Measurements from ENCODE around the gene NRXN3.
"Not testable (repeated sequence)": the region's sequence is repeated elsewhere in the genome, so short reads cannot be mapped to it uniquely, and the experiment has no call there.

Gene NRXN3

GRCh38 chr14:79016828-79017505, 846.8 kb downstream of the NRXN3 start:
- no peak for TF ChIP-seq CTCF (IDR thresholded peaks at IDR 0.05; ENCODE audit: insufficient read depth, low read depth, low read length, missing control alignments)
- no peak overlapping the region for H3K4me3 ChIP-seq (ENCODE audit: low read depth, low read length)
- DNase-seq (ENCODE audit: low read depth): no peak

GRCh38 chr14:79017561-79017960, 847.4 kb downstream of the NRXN3 start:
- DNase-seq (ENCODE audit: low read depth): no peak
- H3K4me3 ChIP-seq (ENCODE audit: low read depth, low read length): no peak overlapping the region
- TF ChIP-seq CTCF (IDR thresholded peaks at IDR 0.05; ENCODE audit: insufficient read depth, low read depth, low read length, missing control alignments): no peak

- H3K4me3 ChIP-seq (ENCODE audit: low read depth, low read length): no peak overlapping the region
- DNase-seq (ENCODE audit: low read depth): no peak
- no peak for TF ChIP-seq CTCF (IDR thresholded peaks at IDR 0.05; ENCODE audit: insufficient read depth, low read depth, low read length, missing control alignments)
Observed at GRCh38 chr14:79018836-79019235, 848.7 kb downstream of the NRXN3 start.

- not testable (repeated sequence) for DNase-seq (ENCODE audit: low read depth); H3K4me3 ChIP-seq (ENCODE audit: low read depth, low read length)
Observed at GRCh38 chr14:79019898-79020297, 849.7 kb downstream of the NRXN3 start.

- H3K4me3 ChIP-seq (ENCODE audit: low read depth, low read length): no peak overlapping the region
- no peak for TF ChIP-seq CTCF (IDR thresholded peaks at IDR 0.05; ENCODE audit: insufficient read depth, low read depth, low read length, missing control alignments)
- DNase-seq (ENCODE audit: low read depth): no peak
Observed at GRCh38 chr14:79021766-79022165, 851.6 kb downstream of the NRXN3 start.

GRCh38 chr14:79027138-79027537, 857.0 kb downstream of the NRXN3 start:
- DNase-seq (ENCODE audit: low read depth): no peak
- no peak for TF ChIP-seq CTCF (IDR thresholded peaks at IDR 0.05; ENCODE audit: insufficient read depth, low read depth, low read length, missing control alignments)
- H3K4me3 ChIP-seq (ENCODE audit: low read depth, low read length): no peak overlapping the region

- DNase-seq (ENCODE audit: low read depth): no peak
- TF ChIP-seq CTCF (IDR thresholded peaks at IDR 0.05; ENCODE audit: insufficient read depth, low read depth, low read length, missing control alignments): no peak
Observed at GRCh38 chr14:79028281-79028680, 858.1 kb downstream of the NRXN3 start.

More at GRCh38 chr14:79028281-79028680, 858.1 kb downstream of the NRXN3 start:
- no peak overlapping the region for H3K4me3 ChIP-seq (ENCODE audit: low read depth, low read length)
